HG03342 (cell line): Measurements from ENCODE around the gene SHOC2.

Experiments used
- ATAC-seq: cut with Tn5 transposase; IDR thresholded peaks from one replicate; pipeline ENCODE4 v1.9.1; 2021; ENCODE audit warnings: mild to moderate bottlenecking, moderate library complexity; ENCODE audit not compliant: unreplicated experiment

The SHOC2 gene

GRCh38 chr10:111037858-111038257 is 118.5 kb downstream of the SHOC2 start:
- ATAC-seq: no peak

GRCh38 chr10:111039522-111039921 is 120.1 kb downstream of the SHOC2 start:
- no peak for ATAC-seq

- no peak for ATAC-seq
Observed at GRCh38 chr10:111057006-111057405, 137.6 kb downstream of the SHOC2 start.
